Common myeloid progenitor, CD34-positive (primary cell): ENCODE measurements around the gene ANXA3.
A peak's percentile ranks its signal among the peaks of the same experiment; 100 is the strongest.

Source experiments
- CTCF ChIA-PET: fragments of 350-600 bp; sonication (Branson Sonifier 250); formaldehyde crosslinking; loops from one replicate; lab custom pipeline; 2021; ENCODE audit warnings: antibody characterized with exemption; lab: Charles Lee
- POLR2A ChIA-PET: fragments of 350-600 bp; sonication (Branson Sonifier 250); formaldehyde crosslinking; loops from one replicate; lab custom pipeline; 2021; ENCODE audit warnings: antibody characterized with exemption; lab: Charles Lee
- DNase-seq, 3 donors: peaks; one replicate each; pipeline versions ENCODE4 v3.0.0 to v3.0.0-alpha.2; 2013
- H3K27ac ChIP-seq, 2 experiments: 1 replicate in 1 of 2; 2 replicates in 1 of 2; pipeline ENCODE4 v1.7.0; 2013; ENCODE audit warnings: inconsistent platforms in 2 of 2, low read length in 2 of 2, mild to moderate bottlenecking in 2 of 2, low read depth in 1 of 2, moderate library complexity in 1 of 2; ENCODE audit not compliant: severe bottlenecking in 2 of 2, insufficient read depth in 1 of 2, poor library complexity in 1 of 2
- H3K27me3 ChIP-seq, 5 experiments: replicated peaks in 2 of 5; 1 replicate in 3 of 5; 2 replicates in 2 of 5; pipeline versions ENCODE4 v1.6.1 to v1.7.0; 2013; ENCODE audit warnings: low read length in 4 of 5, mild to moderate bottlenecking in 2 of 5, moderate library complexity in 2 of 5, inconsistent platforms in 1 of 5; ENCODE audit not compliant: insufficient read depth in 5 of 5, control insufficient read depth in 4 of 5
- H3K36me3 ChIP-seq, 4 experiments: 1 replicate in 2 of 4; 2 replicates in 2 of 4; pipeline versions ENCODE4 v1.6.1 to v1.7.0; 2013; ENCODE audit warnings: low read length in 3 of 4, control low read depth in 1 of 4, mild to moderate bottlenecking in 1 of 4; ENCODE audit not compliant: control insufficient read depth in 4 of 4, insufficient read depth in 4 of 4
- H3K4me1 ChIP-seq, 4 experiments: 1 replicate in 3 of 4; 2 replicates in 1 of 4; pipeline versions ENCODE4 v1.6.1 to v1.7.1; 2013; ENCODE audit warnings: low read length in 3 of 4, mild to moderate bottlenecking in 3 of 4, control low read depth in 1 of 4, inconsistent platforms in 1 of 4, moderate library complexity in 1 of 4; ENCODE audit not compliant: control insufficient read depth in 4 of 4, insufficient read depth in 4 of 4; ENCODE audit errors: control extremely low read depth in 1 of 4
- H3K4me3 ChIP-seq, 7 experiments: 1 replicate in 4 of 7; 2 replicates in 3 of 7; pipeline versions ENCODE4 v1.5.1 to v1.7.0; 2013; ENCODE audit warnings: mild to moderate bottlenecking in 7 of 7, low read length in 6 of 7, moderate library complexity in 6 of 7, inconsistent platforms in 2 of 7, low read depth in 2 of 7, control low read depth in 1 of 7; ENCODE audit not compliant: insufficient read depth in 4 of 7, control insufficient read depth in 1 of 7; ENCODE audit errors: extremely low read depth in 1 of 7
- H3K9me3 ChIP-seq, 5 experiments: 1 replicate in 4 of 5; 2 replicates in 1 of 5; pipeline versions ENCODE4 v1.6.1 to v1.7.1; 2013; ENCODE audit warnings: low read length in 4 of 5, mild to moderate bottlenecking in 2 of 5, inconsistent platforms in 1 of 5, low read depth in 1 of 5, moderate library complexity in 1 of 5; ENCODE audit not compliant: control insufficient read depth in 4 of 5, insufficient read depth in 2 of 5; ENCODE audit errors: control extremely low read depth in 1 of 5
- WGBS: methylation state at CpG from one replicate; pipeline ENCODE4 v1.1.5; 2013; ENCODE audit not compliant: insufficient coverage; 5-methylcytosine and 5-hydroxymethylcytosine counted together

The ANXA3 gene

DNA sequence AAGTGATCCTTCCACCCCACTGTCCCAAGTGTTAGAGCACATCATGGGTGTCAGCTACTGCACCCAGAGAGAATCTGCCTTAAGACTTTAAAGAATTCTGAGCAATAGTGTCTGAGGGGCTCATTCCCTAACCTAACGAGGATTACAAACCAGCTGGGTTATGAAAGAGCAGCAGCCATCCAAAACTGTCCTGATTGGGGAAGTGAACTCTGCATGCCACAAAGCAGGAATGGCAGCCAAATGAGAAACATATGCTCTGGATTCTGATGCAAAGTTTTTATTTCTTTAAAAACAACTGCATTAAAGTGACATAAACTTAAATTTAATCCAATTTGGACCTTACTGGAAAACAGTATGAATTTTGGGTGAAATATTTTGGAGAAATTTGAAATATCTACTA lies 103.2 kb downstream of the ANXA3 start:
- WGBS: no CpG with 5 or more reads among the region's 1 CpG
- ChIA-PET CTCF (interaction anchor here (0.8 to 2.0 kb wide), 2 partner anchors 10 to 17 kb away, joined by 3 to 9 read pairs; no protein-coding TSS in a partner anchor), POLR2A (no interaction called here)
- Histone ChIP-seq H3K27me3 (no peaks in the 10 kb centered on the region), H3K36me3 (no peaks in the 10 kb centered on the region), H3K4me3 (no peak overlapping the region), H3K4me1 (peaks cover 41 to 83% (median 58%) of the 10 kb centered on the region in 4 experiments), H3K9me3 (no peaks in the 10 kb centered on the region), H3K27ac (no peak overlapping the region)
- DNase-seq: no peak

DNA sequence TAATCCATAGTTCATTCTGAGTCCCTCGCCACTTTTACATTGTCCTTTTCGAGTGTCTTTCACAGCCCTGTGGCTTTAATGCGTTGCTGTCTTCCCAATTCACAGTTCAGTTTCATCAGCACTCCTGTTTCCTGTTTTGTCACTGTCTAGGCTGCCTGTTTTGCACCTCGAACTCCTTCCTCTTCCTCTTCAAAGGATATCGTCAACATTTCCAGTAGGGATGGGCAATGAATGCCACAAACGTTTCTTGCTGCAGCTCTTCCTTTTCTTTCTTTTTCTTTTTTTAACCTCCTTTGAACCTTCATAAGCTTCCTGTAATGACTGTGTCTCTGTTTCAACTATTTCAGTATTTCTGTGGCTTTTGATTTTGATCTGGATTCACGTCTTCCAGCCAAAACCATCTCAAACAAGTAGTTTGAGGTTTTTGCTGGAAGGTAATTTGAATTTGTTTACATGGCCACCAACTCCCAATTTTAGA lies 105.4 kb downstream of the ANXA3 start:
- ChIA-PET POLR2A (no interaction called here), CTCF (interaction anchor here (1.2 to 4.8 kb wide), 3 partner anchors 10 to 15 kb away, joined by 3 to 24 read pairs (median 6); no protein-coding TSS in a partner anchor)
- H3K4me1 ChIP-seq: peaks cover 40 to 70% (median 56%) of the 10 kb centered on the region in 4 experiments
- WGBS: 3% methylated on average over 6 of the region's 7 CpGs
- no peaks in the 10 kb centered on the region for H3K27me3 ChIP-seq
- peak in 2 of 3 donors; percentile 44 to 56 for DNase-seq
- no peaks in the 10 kb centered on the region for H3K36me3 ChIP-seq
- H3K27ac ChIP-seq: peak overlapping the region in 1 of 2 experiments; percentile 63
- no peaks in the 10 kb centered on the region for H3K9me3 ChIP-seq
- peak overlapping the region in 6 of 7 experiments; percentile 13 to 65 (median 39) for H3K4me3 ChIP-seq

DNA sequence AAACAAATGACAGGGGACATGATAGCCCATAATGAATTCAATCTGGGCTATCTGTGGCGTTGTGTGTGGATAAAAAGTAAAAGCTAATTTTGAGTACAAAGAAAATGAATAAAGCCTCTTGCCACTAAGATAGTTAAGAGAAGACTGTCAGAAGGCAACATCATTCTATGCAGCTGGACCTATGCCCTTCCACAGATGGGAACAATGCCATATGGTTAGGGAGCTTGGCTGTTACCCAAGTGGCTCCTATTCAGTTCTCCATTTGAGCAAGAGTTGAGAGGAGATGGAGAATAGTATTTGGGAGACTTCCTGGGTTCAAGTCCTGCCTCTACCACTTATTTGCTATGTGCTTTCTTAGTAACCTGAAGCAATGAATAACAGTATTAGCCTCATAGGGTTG lies 107.7 kb downstream of the ANXA3 start:
- ChIA-PET CTCF (interaction anchor here (1.1 to 4.8 kb wide), 5 partner anchors 8 to 17 kb away, joined by 3 to 42 read pairs (median 3); no protein-coding TSS in a partner anchor), POLR2A (interaction anchor here (1.7 kb wide), 1 partner anchor 8 kb away, joined by 7 read pairs; no protein-coding TSS in a partner anchor)
- H3K27ac ChIP-seq: no peak overlapping the region
- no peak overlapping the region for H3K4me3 ChIP-seq
- no peaks in the 10 kb centered on the region for H3K27me3 ChIP-seq
- DNase-seq: no peak
- H3K36me3 ChIP-seq: no peaks in the 10 kb centered on the region
- H3K9me3 ChIP-seq: no peaks in the 10 kb centered on the region
- WGBS: no CpG with 5 or more reads among the region's 1 CpG
- peaks cover 35 to 68% (median 51%) of the 10 kb centered on the region in 4 experiments for H3K4me1 ChIP-seq

DNA sequence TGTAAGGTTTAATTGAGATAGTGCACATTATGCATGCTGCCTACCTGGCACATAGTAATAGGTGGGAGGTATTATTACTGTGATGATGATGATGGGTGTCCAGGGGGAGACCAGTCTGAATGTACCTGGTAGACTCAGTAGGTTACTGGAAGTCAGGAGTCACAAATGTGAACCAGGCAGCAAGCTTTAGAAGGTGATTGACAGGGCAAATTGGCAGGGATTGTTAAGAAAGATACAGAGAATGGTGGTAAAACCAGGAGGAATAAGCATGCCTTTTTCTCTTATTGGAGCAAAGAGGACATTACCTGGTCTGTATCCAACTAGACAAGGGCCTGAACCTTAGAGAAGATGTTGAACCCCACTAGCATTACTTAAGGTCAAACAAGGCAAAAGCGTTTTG lies 108.1 kb downstream of the ANXA3 start:
- Histone ChIP-seq H3K27me3 (no peaks in the 10 kb centered on the region), H3K9me3 (no peaks in the 10 kb centered on the region), H3K27ac (no peak overlapping the region), H3K4me3 (no peak overlapping the region), H3K4me1 (peaks cover 32 to 65% (median 50%) of the 10 kb centered on the region in 4 experiments), H3K36me3 (no peaks in the 10 kb centered on the region)
- POLR2A ChIA-PET: no interaction called here
- DNase-seq: no peak
- CTCF ChIA-PET: interaction anchor here (0.9 to 4.8 kb wide), 4 partner anchors 12 to 46 kb away, joined by 3 to 42 read pairs (median 14); no protein-coding TSS in a partner anchor
- WGBS: no CpG with 5 or more reads among the region's 1 CpG
